H1 (cell line): Measurements from ENCODE around the gene ARMC6.

Source experiments
- CTCF ChIP-seq, 3 experiments: IDR thresholded peaks; 1 replicate in 2 of 3; 2 replicates in 1 of 3; pipeline versions ENCODE4 v1.5.1 to v1.6.1; 2011; ENCODE audit warnings: low read length in 3 of 3, mild to moderate bottlenecking in 3 of 3, inconsistent platforms in 2 of 3, low read depth in 1 of 3, moderate library complexity in 1 of 3; ENCODE audit not compliant: insufficient read depth in 1 of 3; ENCODE audit errors: control extremely low read depth in 1 of 3
- EP300 ChIP-seq, 2 experiments: IDR thresholded peaks; 1 replicate in 1 of 2; 2 replicates in 1 of 2; pipeline ENCODE4 v1.6.1; 2011 to 2012; ENCODE audit warnings: low read depth in 2 of 2, low read length in 2 of 2, mild to moderate bottlenecking in 2 of 2, borderline replicate concordance in 1 of 2, inconsistent platforms in 1 of 2, moderate library complexity in 1 of 2
- KDM5A ChIP-seq: fragments of 200-600 bp; IDR thresholded peaks from 2 replicates; pipeline ENCODE4 v1.7.1; 2012; ENCODE audit warnings: mild to moderate bottlenecking, low read length, inconsistent platforms, mixed read lengths
- PHF8 ChIP-seq: fragments of 200-600 bp; sonication (generic); conservative IDR thresholded peaks from 2 replicates; pipeline ENCODE4 v1.7.1; 2012; ENCODE audit warnings: low read depth, mild to moderate bottlenecking, inconsistent platforms, low read length, moderate library complexity
- RFX5 ChIP-seq: IDR thresholded peaks from 2 replicates; pipeline ENCODE4 v1.6.1; 2011; ENCODE audit warnings: low read depth, low read length, improper control_type of control experiment, borderline replicate concordance
- TBP ChIP-seq: IDR thresholded peaks from 2 replicates; pipeline ENCODE4 v1.6.1; 2011; ENCODE audit warnings: low read depth, low read length, improper control_type of control experiment

- no peak for TF ChIP-seq PHF8
- TF ChIP-seq CTCF (IDR thresholded peaks at IDR 0.05; ENCODE audit: control extremely low read depth in 1 of 3, insufficient read depth in 1 of 3, low read depth in 1 of 3, low read length in 3 of 3): no peak
- TF ChIP-seq RFX5: no peak
- no peak for TF ChIP-seq EP300 (IDR thresholded peaks at IDR 0.05; ENCODE audit: borderline replicate concordance in 1 of 2, low read depth in 2 of 2, low read length in 2 of 2)
- TF ChIP-seq TBP: no peak
- no peak for TF ChIP-seq KDM5A
Observed at GRCh38 chr19:19054939-19055440, 21.6 kb downstream of the ARMC6 start.
